HFF-Myc (cell line): ENCODE results near the gene DUSP6.
"Not testable (repeated sequence)": the region's sequence is repeated elsewhere in the genome, so short reads cannot be mapped to it uniquely, and the experiment has no call there.

Experiments
- DNase-seq: peaks from one replicate; pipeline ENCODE4 v3.0.0-alpha.2; 2011; ENCODE audit warnings: low read depth; ENCODE audit errors: extremely low read depth
- H3K4me3 ChIP-seq: replicated peaks from 2 replicates; pipeline ENCODE4 v1.5.1; 2011; ENCODE audit warnings: low read depth, mild to moderate bottlenecking, control low read depth, low read length
- TF ChIP-seq, protein P1 (sequence below): IDR thresholded peaks from 2 replicates; pipeline ENCODE4 v1.5.1; 2012; ENCODE audit warnings: mild to moderate bottlenecking, low read depth, low read length, control low read depth; ENCODE audit errors: missing control alignments

DUSP6 gene

GRCh38 chr12:89343127-89343526 lies 9.2 kb downstream of the DUSP6 start:
- DNase-seq = no peak
- TF ChIP-seq, protein P1, sequence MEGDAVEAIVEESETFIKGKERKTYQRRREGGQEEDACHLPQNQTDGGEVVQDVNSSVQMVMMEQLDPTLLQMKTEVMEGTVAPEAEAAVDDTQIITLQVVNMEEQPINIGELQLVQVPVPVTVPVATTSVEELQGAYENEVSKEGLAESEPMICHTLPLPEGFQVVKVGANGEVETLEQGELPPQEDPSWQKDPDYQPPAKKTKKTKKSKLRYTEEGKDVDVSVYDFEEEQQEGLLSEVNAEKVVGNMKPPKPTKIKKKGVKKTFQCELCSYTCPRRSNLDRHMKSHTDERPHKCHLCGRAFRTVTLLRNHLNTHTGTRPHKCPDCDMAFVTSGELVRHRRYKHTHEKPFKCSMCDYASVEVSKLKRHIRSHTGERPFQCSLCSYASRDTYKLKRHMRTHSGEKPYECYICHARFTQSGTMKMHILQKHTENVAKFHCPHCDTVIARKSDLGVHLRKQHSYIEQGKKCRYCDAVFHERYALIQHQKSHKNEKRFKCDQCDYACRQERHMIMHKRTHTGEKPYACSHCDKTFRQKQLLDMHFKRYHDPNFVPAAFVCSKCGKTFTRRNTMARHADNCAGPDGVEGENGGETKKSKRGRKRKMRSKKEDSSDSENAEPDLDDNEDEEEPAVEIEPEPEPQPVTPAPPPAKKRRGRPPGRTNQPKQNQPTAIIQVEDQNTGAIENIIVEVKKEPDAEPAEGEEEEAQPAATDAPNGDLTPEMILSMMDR = no peak
- no peak overlapping the region for H3K4me3 ChIP-seq

- no peak for DNase-seq
- no peak overlapping the region for H3K4me3 ChIP-seq
- TF ChIP-seq, protein P1 = no peak
These were observed 11.4 kb downstream of the DUSP6 start for GRCh38 chr12:89340861-89341260.

- H3K4me3 ChIP-seq = no peak overlapping the region
- DNase-seq = no peak
- TF ChIP-seq, protein P1 = no peak
These were observed 12.8 kb downstream of the DUSP6 start for GRCh38 chr12:89339526-89339925.

DNA sequence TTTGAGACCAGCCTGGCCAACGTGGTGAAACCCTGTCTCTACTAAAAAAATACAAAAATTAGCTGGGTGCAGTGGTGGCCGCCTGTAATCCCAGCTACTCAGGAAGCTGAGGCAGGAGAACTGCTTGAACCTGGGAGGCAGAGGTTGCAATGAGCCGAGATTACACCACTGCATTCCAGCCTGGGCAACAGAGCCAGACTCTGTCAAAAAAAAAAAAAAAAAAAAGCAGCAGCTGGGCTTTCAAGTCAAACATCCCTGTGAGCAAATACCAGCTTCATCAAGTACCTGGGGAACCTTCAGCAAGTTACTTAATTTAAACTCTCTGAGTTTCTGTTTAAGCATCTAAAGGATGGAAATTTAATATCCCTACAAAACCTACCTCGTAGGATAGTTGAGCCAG lies 15.2 kb downstream of the DUSP6 start:
- DNase-seq, H3K4me3 ChIP-seq: not testable (repeated sequence)

DNA sequence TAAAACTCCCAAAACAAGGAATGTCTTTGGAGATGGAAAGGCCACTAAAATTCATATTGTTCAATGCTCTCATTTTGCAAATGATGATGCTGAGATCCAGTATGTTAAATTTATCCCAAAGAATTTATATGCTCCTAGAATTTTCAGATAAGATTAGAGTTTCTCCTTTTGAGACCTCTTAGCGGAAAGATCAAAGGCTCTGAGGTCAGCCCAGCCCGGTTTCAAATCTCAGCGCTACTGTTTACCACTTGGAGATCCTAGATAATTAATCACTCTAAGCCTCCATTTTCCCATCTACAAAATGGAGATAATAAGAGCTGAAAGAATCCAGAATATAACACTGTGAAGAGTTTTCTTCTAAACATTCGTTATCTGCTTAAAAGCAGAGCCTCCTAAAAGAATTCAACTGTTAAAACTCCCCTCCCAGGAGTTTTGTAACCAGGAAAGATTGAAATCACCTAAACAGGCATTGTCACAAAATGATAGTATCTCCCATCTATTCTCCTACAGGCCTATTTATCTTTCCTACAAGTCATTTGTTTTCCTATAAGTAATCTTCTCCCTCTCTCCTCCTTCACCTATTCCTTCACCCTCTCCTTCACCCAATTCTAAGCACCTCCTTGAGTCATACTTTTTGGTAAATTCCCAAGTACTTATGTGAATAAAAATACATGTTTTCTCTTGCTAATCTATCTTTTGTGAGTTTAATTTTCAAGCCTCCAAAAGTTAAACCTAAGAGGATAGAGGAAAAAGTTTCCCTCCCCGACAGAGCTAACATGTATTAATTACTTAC lies 16.7 kb downstream of the DUSP6 start:
- TF ChIP-seq, protein P1 = no peak
- no peak overlapping the region for H3K4me3 ChIP-seq
- DNase-seq = no peak

DNA sequence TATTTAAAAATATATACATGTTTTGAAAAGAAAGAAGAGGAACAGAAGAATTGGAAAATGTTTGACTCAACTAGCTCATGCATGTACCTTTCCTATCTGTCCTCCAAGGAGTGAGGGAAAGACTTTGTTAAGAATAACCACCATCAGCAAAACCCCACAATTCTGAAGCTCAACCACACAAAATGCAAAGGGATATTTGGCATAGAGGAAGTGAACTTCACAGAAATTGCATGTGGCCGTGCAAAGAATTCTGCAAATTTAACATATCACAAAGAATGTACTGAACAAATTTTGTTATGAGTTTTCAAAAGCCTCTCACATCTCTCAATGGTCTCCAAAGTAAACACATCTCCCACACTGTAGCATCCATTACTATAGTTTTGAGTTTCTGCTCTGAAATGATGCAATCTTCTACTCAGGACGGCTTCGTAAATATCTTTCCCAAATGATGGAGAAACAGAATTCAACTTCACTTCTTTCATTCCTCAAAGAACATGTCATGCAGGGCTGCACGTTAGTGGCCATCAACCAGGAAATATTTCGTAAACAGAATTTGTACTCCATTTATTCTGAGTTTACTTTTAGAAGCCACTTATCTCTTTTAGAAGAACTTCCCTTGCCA lies 17.6 kb downstream of the DUSP6 start:
- DNase-seq = no peak
- H3K4me3 ChIP-seq = no peak overlapping the region
- TF ChIP-seq, protein P1 = no peak

DNA sequence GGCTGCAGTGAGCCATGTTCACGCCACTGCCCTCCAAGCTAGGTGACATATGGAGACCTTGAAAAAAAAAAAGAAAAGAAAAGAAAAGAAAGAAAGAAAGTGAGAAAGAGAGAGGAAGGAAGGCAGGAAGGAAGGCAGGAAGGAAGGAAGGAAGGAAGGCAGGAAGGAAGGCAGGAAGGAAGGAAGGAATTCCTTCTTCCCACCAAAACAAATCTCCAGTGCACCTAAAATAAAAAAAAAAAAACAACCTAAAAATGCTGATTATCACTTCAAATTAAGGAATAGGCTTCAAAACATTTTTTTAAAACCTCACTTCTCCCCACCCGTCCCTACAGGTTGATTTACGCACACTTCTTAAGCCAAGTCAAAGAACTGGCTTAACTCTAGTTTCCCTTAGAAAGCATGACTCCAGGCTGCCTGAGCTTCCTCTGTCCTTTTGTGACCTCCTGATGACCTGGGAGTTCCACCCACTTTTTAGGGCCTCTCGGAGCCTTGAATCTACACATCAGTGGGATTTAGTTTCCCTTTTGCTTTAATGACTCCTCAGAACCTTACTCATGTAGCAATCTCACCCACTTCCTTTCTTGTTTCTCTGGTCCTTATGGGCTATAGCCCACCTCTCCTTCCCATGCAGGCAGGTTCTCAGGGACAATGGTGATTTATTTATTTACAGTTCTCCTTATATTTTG lies 18.6 kb downstream of the DUSP6 start:
- H3K4me3 ChIP-seq = no peak overlapping the region
- DNase-seq = no peak
- TF ChIP-seq, protein P1 = no peak
